GM12892 (cell line): ENCODE results near the gene CERT1.
"Not testable (repeated sequence)": the region's sequence is repeated elsewhere in the genome, so short reads cannot be mapped to it uniquely, and the experiment has no call there.

Experiments
- DNase-seq: peaks from one replicate; pipeline ENCODE4 v3.0.0; 2011; ENCODE audit not compliant: insufficient read length
- FAIRE-seq: peaks from 2 replicates; lab custom pipeline; 2011; peaks lifted over from hg19 to GRCh38; lab: Jason Lieb, UNC
- POLR2A ChIP-seq: IDR thresholded peaks from 2 replicates; pipeline ENCODE4 v1.6.1; 2011; ENCODE audit warnings: low read depth, low read length, control low read depth
- POLR2AphosphoS5 ChIP-seq: IDR thresholded peaks from 2 replicates; pipeline ENCODE4 v1.6.1; 2011; ENCODE audit warnings: low read depth, low read length, control low read depth
- TAF1 ChIP-seq: IDR thresholded peaks from 2 replicates; pipeline ENCODE4 v1.6.1; 2011; ENCODE audit warnings: low read depth, mild to moderate bottlenecking, control low read depth, low read length, borderline replicate concordance

The CERT1 gene

DNA sequence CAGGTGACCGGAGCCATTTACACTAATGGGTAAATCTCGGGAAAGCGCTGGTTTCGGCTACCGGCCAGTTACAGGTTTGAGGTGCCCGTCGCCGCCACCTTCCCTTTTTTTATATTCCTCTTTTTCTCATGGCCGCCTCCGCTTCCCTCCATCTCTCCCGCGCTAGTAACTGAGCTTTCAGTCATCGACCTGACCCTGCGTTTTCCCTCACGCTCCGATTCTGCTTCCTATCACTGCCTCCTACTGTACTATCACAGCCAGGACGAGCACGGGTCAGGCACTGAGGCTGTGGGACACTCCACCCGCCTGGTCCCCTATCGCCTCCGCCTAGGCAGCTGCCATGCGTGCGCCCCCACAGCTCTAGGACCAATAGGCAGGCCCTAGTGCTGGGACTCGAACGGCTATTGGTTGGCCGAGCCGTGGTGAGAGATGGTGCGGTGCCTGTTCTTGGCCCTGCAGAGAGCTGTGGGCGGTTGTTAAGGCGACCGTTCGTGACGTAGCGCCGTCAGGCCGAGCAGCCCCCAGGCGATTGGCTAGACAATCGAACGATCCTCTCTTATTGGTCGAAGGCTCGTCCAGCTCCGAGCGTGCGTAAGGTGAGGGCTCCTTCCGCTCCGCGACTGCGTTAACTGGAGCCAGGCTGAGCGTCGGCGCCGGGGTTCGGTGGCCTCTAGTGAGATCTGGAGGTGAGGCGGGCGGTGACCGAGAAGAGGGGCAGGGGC lies 174.7 kb downstream of the CERT1 start, which contains the start of gene HMGCR:
TSS of gene HMGCR (plus strand) at position 606 of the 722 bp plus-strand sequence. CDS start 5,386 bp downstream, outside the sequence.
- peak; percentile 95 for TF ChIP-seq POLR2A
- peak; percentile 92 for TF ChIP-seq POLR2AphosphoS5
- TF ChIP-seq TAF1 = peak; percentile 67; the same call in 1 of the 2 replicates
- peak; percentile 71 for DNase-seq
- peak; percentile 98 for FAIRE-seq

DNA sequence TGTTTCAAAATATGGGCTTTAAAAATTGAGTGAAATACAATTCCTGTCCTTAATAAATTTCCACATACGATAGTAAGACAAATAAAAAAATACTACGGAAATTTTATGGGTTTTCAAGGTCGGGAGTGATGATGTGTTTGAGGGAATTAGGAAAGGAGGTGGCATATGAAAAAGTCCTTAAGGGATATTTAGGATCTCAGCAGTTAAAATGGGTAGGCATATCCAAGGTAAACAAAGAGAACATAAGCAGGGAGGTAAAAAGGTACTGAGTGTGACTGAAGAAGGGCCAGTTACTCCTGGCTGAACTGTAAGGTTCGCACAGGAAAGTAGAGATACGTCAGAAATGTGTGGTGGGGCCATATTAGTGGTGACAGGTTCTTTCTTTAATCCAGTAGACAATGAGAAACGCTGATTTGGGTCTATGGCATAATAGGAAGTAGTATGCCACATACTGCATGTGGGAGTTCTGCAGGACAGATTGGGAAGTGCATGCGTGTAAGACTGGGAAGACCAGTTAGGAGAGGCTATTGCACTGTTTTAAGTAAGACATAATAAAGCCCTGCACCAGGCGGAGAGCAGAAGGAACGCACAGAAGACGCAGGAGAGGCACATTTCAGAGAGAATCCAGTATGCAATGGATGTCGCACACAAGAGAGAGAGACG lies 175.3 kb downstream of the CERT1 start:
- FAIRE-seq = peak; percentile 33
- no peak for TF ChIP-seq TAF1
- no peak for TF ChIP-seq POLR2AphosphoS5
- TF ChIP-seq POLR2A = no peak
- DNase-seq = no peak

DNA sequence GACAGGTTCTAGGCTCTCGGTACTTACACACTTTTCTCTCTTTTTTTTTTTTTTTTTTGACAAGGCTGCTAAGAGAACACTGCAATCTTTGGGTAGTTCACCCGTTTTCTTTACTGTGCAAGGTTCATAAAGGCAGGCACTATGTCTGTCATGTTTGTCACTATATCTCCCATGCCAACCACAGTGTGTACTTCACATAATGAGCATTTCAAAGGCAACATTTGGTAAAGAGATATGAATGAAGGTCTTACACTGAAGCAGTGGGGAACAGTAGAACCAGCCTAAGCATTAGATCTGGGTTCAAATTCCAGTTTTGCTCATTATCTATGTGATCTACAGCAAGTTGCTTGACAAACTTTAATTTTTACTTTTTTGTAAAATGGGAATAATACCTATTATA lies 175.9 kb downstream of the CERT1 start:
- DNase-seq (no peak), FAIRE-seq (no peak)
- TF ChIP-seq TAF1 = no peak
- no peak for TF ChIP-seq POLR2A
- no peak for TF ChIP-seq POLR2AphosphoS5

DNA sequence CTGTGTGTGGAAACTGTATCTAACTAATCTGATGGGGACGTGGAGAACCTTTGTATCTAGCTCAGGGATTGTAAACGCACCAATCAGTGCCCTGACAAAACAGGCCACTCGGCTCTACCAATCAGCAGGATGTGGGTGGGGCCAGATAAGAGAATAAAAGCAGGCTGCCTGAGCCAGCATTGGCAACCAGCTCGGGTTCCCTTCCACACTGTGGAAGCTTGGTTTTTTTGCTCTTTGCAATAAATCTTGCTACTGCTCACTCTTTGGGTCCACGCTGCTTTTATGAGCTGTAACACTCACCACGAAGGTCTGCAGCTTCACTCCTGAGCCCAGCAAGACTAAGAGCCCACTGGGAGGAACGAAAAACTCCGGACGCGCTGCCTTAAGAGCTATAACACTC lies 177.0 kb downstream of the CERT1 start:
- not testable (repeated sequence) for DNase-seq, FAIRE-seq

DNA sequence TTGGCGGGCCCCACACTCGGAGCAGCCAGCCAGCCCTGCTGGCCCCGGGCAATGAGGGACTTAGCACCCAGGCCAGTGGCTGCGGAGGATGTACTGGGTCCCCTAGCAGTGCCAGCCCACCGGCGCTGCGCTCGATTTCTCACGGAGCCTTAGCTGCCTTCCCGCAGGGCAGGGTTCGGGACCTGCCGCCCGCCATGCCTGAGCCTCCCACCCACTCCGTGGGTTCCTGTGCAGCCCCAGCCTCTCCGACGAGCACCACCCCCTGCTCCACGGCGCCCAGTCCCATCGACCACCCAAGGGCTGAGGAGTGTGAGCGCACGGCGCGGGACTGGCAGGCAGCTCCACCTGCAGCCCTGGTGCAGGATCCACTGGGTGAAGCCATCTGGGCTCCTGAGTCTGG lies 177.7 kb downstream of the CERT1 start:
- not testable (repeated sequence) for DNase-seq, FAIRE-seq

DNA sequence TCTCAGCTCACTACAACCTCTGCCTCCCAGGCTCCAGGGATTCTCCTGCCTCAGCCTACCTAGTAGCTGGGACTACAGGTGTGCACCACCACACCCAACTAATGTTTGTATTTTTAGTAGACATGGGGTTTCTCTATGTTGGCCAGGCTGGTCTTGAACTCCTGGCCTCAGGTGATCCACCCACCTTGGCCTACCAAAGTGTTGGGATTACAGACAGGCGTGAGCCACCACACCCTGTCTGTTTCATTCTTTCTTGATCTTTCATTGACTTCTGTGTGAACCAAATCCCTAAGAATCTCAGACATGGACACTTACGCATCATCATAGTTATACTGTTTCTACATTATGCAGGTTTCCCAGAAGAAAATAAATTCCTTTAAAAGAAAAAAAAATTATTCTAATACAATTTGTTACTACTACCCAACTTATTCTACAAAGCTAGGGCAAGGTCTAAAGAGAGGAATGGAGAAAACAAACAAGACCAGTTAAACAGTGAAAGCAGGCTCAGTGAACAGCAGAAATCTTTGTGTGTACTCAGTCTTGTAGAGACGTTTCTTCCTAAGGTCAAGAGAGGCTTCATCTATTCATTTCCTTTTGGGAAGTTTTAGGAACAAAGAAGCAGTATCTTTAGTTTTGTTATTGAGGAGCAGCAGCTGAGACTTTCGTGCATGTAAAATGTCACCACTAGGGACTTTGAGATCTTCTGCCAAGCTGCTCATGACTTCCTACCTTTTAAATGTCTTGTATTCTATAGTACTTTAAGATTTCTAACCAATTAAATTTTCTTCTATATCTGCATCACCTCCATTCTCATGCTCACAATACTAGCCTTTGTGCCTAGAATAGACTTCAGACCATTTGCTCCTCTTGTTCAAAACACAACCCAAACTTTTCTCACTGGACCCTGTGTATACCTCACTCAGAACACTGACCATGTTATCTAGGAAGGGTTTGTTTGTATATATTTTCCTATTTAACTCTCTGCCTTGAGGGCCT lies 180.0 kb downstream of the CERT1 start:
- no peak for DNase-seq
- TF ChIP-seq POLR2AphosphoS5 = no peak
- no peak for TF ChIP-seq TAF1
- no peak for TF ChIP-seq POLR2A
- no peak for FAIRE-seq

DNA sequence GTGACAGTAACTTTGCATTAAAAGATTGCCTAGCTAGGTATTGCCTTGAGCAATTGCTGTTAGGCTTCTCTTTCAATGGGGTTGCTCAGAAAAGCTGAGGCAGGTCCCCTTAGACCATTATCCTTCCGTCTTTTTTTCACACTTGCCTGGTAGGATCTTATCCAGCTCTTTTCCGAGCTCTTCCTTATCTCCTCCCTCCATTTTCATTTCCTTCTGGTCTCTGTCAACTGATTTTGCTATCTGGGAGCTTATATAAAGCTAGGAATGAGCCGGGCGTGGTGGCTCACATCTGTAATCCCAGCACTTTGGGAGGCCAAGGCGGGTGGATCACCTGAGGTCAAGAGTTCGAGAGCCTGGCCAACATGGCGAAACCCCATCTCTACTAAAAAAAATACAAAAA lies 181.0 kb downstream of the CERT1 start:
- TF ChIP-seq TAF1 (no peak), POLR2A (no peak), POLR2AphosphoS5 (no peak)
- DNase-seq = no peak
- no peak for FAIRE-seq
